Left ventricle myocardium inferior (tissue), 1 donor: ENCODE data around the gene TSPO2. TPM values are rescaled to one million over a fixed set of nuclear protein-coding genes. Genes with fewer than 3 reads are reported as not detected.
"Not testable (repeated sequence)": the region's sequence is repeated elsewhere in the genome, so short reads cannot be mapped to it uniquely, and the experiment has no call there.

Source experiments
- DNase-seq: peaks from one replicate; pipeline ENCODE4 v3.0.0-alpha.2; 2020
- H3K27ac ChIP-seq: fragments of 200-600 bp; replicated peaks from 2 replicates; pipeline ENCODE4 v1.8.0; 2021
- H3K27me3 ChIP-seq: fragments of 200-600 bp; 2 replicates; pipeline ENCODE4 v1.8.0; 2021; ENCODE audit warnings: low read depth
- H3K36me3 ChIP-seq: fragments of 200-600 bp; 2 replicates; pipeline ENCODE4 v1.8.0; 2021
- H3K4me1 ChIP-seq: fragments of 200-600 bp; 2 replicates; pipeline ENCODE4 v1.8.0; 2021
- H3K4me3 ChIP-seq: fragments of 200-600 bp; 2 replicates; pipeline ENCODE4 v1.8.0; 2021; ENCODE audit warnings: mild to moderate bottlenecking, moderate library complexity
- H3K9me3 ChIP-seq: fragments of 200-600 bp; replicated peaks from 2 replicates; pipeline ENCODE4 v1.8.0; 2021
- CTCF ChIP-seq: fragments of 200-600 bp; IDR thresholded peaks from 2 replicates; pipeline ENCODE4 v1.8.0; 2021; ENCODE audit warnings: antibody characterized with exemption, mild to moderate bottlenecking, borderline replicate concordance
- intact Hi-C: fragments of 100-400 bp; cut with micrococcal nuclease; formaldehyde crosslinking; loops from one replicate; pipeline ENCODE4 v1.11.0; 2022
- total RNA-seq: library from RNA; stranded (reverse); fragmentation: NEBNext Ultra II Directional; extraction: Animal tissue kit (Norgen Biotek cat#: 25700); gene quantifications from one replicate; pipeline ENCODE4 v1.2.1, GENCODE V29; 2021
- donor health status: DM: no; HTN: yes; CAD: no; lungs with severe emphysema.

TSPO2 gene
- total RNA-seq, 1 donor from 2014 or later = not detected

GRCh38 chr6:41009669-41010068, 32.6 kb upstream of the TSPO2 start:
- TF ChIP-seq CTCF = no peak
- H3K27ac ChIP-seq = no peak overlapping the region
- no peaks in the 10 kb centered on the region for H3K36me3 ChIP-seq
- DNase-seq = no peak
- no peaks in the 10 kb centered on the region for H3K4me1 ChIP-seq
- intact Hi-C loops = no loop called here
- no peaks in the 10 kb centered on the region for H3K27me3 ChIP-seq
- H3K4me3 ChIP-seq = no peak overlapping the region
- H3K9me3 ChIP-seq = no peaks in the 10 kb centered on the region

GRCh38 chr6:41011673-41012072, 30.6 kb upstream of the TSPO2 start:
- Histone ChIP-seq H3K27ac (no peak overlapping the region), H3K9me3 (no peaks in the 10 kb centered on the region), H3K36me3 (no peaks in the 10 kb centered on the region), H3K4me1 (no peaks in the 10 kb centered on the region), H3K27me3 (no peaks in the 10 kb centered on the region), H3K4me3 (no peak overlapping the region)
- no peak for DNase-seq
- no peak for TF ChIP-seq CTCF
- intact Hi-C loops = no loop called here

- H3K36me3 ChIP-seq = no peaks in the 10 kb centered on the region
- TF ChIP-seq CTCF = no peak
Measured at GRCh38 chr6:41013466-41014153, 28.7 kb upstream of the TSPO2 start.

GRCh38 chr6:41014780-41015179, 27.5 kb upstream of the TSPO2 start:
- intact Hi-C loops = no loop called here
- no peak for TF ChIP-seq CTCF
- no peak for DNase-seq
- H3K27ac ChIP-seq = no peak overlapping the region
- H3K4me1 ChIP-seq = no peaks in the 10 kb centered on the region
- no peaks in the 10 kb centered on the region for H3K9me3 ChIP-seq
- no peak overlapping the region for H3K4me3 ChIP-seq
- no peaks in the 10 kb centered on the region for H3K36me3 ChIP-seq
- no peaks in the 10 kb centered on the region for H3K27me3 ChIP-seq

More at GRCh38 chr6:41013466-41014153, 28.7 kb upstream of the TSPO2 start:
- no peaks in the 10 kb centered on the region for H3K27me3 ChIP-seq
- H3K4me3 ChIP-seq = no peak overlapping the region
- no peaks in the 10 kb centered on the region for H3K9me3 ChIP-seq
- no peak overlapping the region for H3K27ac ChIP-seq
- no peak for DNase-seq
- intact Hi-C loops = no loop called here
- no peaks in the 10 kb centered on the region for H3K4me1 ChIP-seq

GRCh38 chr6:41015860-41016259, 26.4 kb upstream of the TSPO2 start:
- H3K27ac ChIP-seq, H3K4me3 ChIP-seq, H3K9me3 ChIP-seq, H3K27me3 ChIP-seq, intact Hi-C loops, H3K4me1 ChIP-seq, H3K36me3 ChIP-seq, DNase-seq: not testable (repeated sequence)

GRCh38 chr6:41017663-41018062, 24.6 kb upstream of the TSPO2 start:
- Histone ChIP-seq H3K4me1 (no peaks in the 10 kb centered on the region), H3K36me3 (no peaks in the 10 kb centered on the region), H3K27ac (no peak overlapping the region), H3K4me3 (no peak overlapping the region), H3K9me3 (no peaks in the 10 kb centered on the region), H3K27me3 (no peaks in the 10 kb centered on the region)
- intact Hi-C loops = no loop called here
- no peak for TF ChIP-seq CTCF
- no peak for DNase-seq
